Smooth muscle cell of bladder (primary cell): ENCODE data around the gene LEFTY2. TPM values are rescaled to one million over a fixed set of nuclear protein-coding genes. Genes with fewer than 3 reads are reported as not detected.

Experiments
- total RNA-seq: library from RNA; depleted of rRNA; stranded (reverse); fragments of >200 nt; gene quantifications from 2 replicates; pipeline ENCODE4 v1.2.3, GENCODE V29; 2014

Gene LEFTY2, protein sequence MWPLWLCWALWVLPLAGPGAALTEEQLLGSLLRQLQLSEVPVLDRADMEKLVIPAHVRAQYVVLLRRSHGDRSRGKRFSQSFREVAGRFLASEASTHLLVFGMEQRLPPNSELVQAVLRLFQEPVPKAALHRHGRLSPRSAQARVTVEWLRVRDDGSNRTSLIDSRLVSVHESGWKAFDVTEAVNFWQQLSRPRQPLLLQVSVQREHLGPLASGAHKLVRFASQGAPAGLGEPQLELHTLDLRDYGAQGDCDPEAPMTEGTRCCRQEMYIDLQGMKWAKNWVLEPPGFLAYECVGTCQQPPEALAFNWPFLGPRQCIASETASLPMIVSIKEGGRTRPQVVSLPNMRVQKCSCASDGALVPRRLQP
- total RNA-seq: not detected in 2 replicates

DNA sequence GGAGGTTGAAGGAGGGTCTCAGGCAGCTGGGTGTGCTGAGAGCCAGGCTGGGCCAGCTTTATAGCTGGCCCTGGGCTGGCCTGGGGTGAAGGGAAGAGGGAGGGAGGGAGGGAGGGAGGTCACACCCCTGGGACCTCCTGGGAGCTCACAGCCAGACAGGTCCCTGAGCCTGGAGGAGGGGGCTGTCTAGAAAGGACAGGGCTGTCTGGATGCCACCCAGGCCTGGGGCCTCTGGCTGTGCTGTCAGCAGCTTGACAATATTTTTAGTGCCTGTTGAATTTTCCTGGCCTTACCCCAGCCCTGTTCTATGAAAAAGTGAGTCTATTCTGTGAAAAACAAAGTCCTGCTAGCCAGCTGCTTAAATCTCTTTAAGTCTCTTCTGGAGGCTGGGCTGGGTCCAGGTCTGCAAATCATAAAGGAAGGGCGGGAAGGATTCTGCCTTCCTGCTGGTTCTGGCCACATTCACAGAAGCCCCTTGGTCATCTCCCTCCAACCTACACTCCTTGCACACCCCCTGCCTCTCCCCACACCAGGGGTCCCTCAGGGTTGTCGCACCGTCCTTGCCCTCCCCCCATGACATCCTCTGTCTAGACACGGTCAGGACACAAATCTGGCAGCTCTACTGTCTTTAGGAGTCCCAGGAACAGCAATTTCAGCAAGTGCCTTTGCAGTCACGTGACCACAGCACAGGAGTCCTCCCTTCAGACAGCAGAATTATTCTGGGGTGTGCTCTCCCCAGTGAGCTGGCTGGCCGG lies at the start of gene LEFTY2:
Gene LEFTY2 (minus strand): TSS at position 34 of the 755 bp plus-strand sequence. CDS start 80 bp downstream, outside the sequence.

DNA sequence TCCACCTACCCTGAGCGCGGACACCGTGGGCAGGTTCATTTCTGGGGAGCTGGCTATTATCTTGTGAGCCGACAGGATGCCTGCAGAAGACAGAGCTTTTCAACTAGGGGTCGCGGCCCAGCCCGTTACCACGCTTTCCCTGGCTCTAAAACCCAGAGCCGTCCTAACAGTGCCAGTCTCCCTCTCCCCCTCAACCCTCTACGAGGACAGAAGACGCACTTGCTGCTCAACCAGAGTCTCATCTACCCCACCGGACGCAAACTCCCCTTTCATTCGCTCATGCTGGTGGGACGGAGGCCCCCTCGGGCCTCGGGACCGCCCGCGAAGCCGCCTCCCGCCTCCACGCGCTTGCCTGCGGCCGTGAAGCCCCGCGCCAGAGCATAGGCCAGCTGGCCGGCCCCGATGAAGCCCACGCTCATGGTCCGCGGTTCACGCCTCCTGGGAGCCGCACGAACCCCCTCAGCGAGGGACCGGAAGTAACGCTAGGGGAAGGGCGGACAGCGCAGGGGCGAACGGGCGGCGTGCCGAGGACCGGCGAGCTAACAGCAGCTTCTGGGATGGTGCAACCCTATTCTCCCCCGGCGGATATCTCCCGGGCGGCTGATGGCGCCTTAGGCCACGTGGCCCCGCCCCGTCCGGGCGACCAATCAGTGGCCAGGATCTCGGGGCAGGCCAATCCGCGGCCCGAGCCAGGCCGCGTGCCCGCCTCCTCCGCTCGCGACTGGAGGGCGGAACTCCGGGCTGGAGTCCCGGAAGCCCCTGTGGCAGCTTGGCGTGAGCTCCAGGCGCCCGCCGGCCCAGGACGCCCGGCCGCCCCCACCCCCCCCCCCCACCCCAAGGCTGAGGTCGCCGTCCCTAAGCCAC lies 17.1 kb downstream of the LEFTY2 start, which contains the start of gene PYCR2:
Gene PYCR2 (minus strand): TSS at position 559 of the 864 bp plus-strand sequence. CDS start 140 bp downstream, at position 419.

DNA sequence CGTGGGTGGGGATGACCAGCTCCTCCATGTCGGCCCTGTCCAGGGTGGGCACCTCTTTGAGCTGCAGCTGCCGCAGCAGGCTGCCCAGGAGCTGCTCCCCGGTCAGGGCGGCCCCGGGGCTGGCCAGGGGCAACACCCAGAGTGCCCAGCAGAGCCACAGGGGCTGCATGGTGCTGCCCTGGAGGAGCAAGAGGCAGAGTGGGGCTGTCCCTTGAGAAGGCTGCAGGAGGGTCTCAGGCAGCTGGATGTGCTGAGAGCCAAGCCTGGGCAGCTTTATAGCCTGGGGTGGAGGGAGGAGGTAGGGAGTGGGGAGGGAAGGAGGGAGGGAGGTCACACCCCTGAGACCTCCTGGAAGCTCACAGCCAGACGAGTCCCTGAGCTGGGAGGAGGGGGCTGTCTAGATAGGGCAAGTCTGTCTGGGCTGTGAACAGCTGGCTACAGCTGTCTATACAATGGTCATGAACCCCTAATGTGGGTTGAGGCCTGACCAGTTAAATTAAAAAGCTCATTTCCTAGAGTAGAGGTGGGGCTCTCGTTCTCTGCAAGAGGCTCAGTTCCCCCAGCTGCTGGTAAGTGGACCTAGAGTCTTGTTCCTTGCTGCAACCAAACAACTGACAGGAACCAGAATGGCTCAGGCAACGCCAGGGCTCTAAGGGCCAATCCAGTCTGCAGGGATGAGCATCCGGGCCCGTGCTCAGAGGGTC lies 52.0 kb downstream of the LEFTY2 start, which contains the start of gene LEFTY1:
Gene LEFTY1 (minus strand): TSS at position 249 of the 704 bp plus-strand sequence. CDS start 80 bp downstream, at position 169.

Other genes with a start within 250 kb of the LEFTY2 start
- gene SRP9, start 163.4 kb downstream of the LEFTY2 start, total RNA-seq: 145 and 173 TPM in 2 replicates
- gene EPHX1, start 131.1 kb downstream of the LEFTY2 start, total RNA-seq: 20.2 and 31.7 TPM in 2 replicates
- 8.4 and 16.2 TPM in 2 replicates for gene TMEM63A, start 58.8 kb downstream of the LEFTY2 start, total RNA-seq
- 0.14 and 0.18 TPM in 2 replicates for gene LEFTY1, start 52.1 kb downstream of the LEFTY2 start, total RNA-seq
- 27.4 and 30.4 TPM in 2 replicates for gene PYCR2, start 17.0 kb downstream of the LEFTY2 start, total RNA-seq
- 23.0 and 24.2 TPM in 2 replicates for gene SDE2, start 58.1 kb upstream of the LEFTY2 start, total RNA-seq
- 96.0 and 99.4 TPM in 2 replicates for gene H3-3A, start 121.5 kb upstream of the LEFTY2 start, total RNA-seq
- gene ACBD3, start 245.5 kb upstream of the LEFTY2 start, total RNA-seq: 68.6 and 82.0 TPM in 2 replicates